ENCODE measurements around the gene ZFP90.
"Not testable (repeated sequence)": the region's sequence is repeated elsewhere in the genome, so short reads cannot be mapped to it uniquely, and the experiment has no call there.

Gene ZFP90

DNA sequence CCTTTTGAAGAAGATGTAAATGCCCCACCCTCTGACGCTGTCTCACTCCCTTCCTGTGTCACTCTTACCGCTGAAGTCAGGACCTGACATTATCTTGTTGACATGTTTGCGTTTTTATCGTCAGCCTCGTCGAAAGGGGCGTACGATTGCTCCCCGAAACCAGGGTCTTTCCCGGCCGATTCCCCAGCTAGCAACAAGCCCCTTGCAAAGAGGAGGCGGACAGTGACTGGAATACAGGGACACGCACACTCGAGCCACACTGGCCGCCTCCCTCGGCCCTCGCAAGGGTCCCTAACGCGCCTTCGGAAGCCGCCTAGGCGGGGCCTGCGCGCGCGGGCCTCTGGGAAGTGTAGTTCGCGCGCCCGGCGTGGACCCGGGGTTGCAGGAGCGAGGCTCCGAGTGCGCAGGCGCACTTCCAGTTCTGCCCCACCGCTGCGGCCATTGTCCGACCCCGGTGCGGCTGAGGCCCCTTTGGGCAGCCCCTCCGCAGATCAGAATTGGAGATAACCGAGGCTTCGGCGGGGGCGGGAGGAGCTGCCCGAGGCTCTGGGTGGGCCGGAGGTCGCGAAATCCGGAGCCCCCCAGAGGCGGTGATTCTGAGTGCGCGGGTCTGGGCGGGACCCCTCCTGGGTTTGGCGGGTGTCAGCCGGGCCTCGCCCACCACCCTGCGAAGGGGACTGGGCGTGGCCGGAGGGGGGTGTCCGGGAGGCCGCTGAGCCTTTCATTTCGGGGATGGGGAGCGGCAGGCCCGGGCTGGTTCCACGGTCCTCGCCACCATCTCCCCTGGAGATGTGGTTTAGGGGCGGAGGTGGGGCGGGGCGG is at the start of gene ZFP90:
Gene ZFP90 (plus strand): TSS at position 412 of the 822 bp plus-strand sequence. CDS start 502 bp downstream, outside the sequence.
- H3K9me3 ChIP-seq (ENCODE audit: low read depth, low read length), result no peaks in the 10 kb centered on the region
- H3K4me3 ChIP-seq, result peak within 1 kb of the TSS; percentile 83
- no peaks in the 10 kb centered on the region; the same call in 1 of the 2 replicates for H3K36me3 ChIP-seq (ENCODE audit: insufficient read depth, low read length)
- no peak for DNase-seq (ENCODE audit: low read depth, low spot score)
- H3K9ac ChIP-seq (ENCODE audit: insufficient read length), result peak within 1 kb of the TSS; percentile 70
- TF ChIP-seq EZH2 (IDR thresholded peaks at IDR 0.05) (no peak), POLR2AphosphoS5 (IDR thresholded peaks at IDR 0.05; ENCODE audit: borderline replicate concordance, low read depth, low read length) (peak; percentile 67), FOXP2 (optimal IDR thresholded peaks at IDR 0.05; ENCODE audit: control extremely low read depth, extremely low read length, insufficient read depth) (no peak)
- H3K27ac ChIP-seq, result no peak within 1 kb of the TSS

DNA sequence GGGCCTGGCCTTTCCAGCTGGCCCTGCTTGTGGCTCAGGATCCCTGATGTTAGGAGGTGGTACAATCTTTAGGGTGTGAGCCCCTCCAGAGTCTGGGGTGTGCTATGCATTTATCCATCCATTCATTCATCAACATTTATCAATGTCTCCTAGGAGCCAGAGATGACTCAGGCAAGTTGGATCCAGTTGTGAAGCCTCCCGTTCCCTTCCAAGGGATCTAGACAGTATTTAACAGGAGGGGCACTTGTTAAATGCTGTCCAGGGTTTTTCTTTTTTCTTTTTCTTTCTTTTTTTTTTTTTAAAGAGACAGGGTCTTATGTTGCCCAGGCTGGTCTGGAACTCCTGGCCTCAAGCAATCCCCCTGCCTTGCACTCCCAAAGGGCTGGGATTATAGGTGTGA is 48.7 kb upstream of the ZFP90 start:
- H3K9ac ChIP-seq (ENCODE audit: insufficient read length), result no peak overlapping the region
- no peak overlapping the region for H3K4me3 ChIP-seq
- H3K27ac ChIP-seq, result no peak overlapping the region
- no peak for DNase-seq (ENCODE audit: low read depth, low spot score)
- H3K9me3 ChIP-seq (ENCODE audit: low read depth, low read length), result no peaks in the 10 kb centered on the region
- TF ChIP-seq POLR2AphosphoS5 (IDR thresholded peaks at IDR 0.05; ENCODE audit: borderline replicate concordance, low read depth, low read length) (no peak), FOXP2 (optimal IDR thresholded peaks at IDR 0.05; ENCODE audit: control extremely low read depth, extremely low read length, insufficient read depth) (no peak), EZH2 (IDR thresholded peaks at IDR 0.05) (no peak)
- H3K36me3 ChIP-seq (ENCODE audit: insufficient read depth, low read length), result no peaks in the 10 kb centered on the region

DNA sequence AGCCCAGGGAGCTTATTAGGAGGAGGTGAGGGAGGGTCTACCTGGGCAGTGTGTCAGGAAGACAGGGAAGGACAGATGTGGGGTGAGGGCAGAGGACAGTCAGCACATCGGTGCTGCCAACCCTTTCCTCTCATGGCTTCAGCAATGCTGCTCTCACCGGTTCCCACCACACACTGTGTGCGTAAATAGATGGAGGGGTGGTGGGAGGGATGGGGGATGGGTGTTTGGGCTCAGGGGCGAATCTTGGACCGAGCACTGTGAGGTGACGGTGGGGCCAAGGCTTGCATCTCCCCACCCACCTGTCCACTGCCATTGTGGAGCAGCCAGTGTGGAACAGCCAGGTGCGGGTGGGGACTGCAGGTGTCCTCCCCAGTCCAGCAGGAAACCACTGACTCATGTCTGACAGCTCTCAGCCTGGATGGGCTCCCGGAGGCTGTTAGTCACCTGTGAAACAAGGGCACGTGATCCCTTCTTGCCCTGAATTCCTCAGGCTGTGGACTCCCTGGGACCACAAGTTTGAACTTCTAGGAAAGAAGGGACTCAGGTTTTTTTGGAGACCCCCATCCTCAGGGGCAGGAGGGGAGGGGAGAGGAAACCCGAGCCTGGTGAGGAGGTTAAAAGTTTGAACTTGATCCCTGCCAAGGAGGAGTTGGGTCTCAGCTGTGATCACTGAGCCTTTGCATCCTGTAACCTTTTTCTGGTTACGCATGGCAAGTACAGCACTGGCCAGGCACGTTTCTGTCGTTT is 48.1 kb upstream of the ZFP90 start:
- no peaks in the 10 kb centered on the region for H3K36me3 ChIP-seq (ENCODE audit: insufficient read depth, low read length)
- H3K4me3 ChIP-seq, result no peak overlapping the region
- no peak overlapping the region for H3K9ac ChIP-seq (ENCODE audit: insufficient read length)
- no peak overlapping the region for H3K27ac ChIP-seq
- TF ChIP-seq POLR2AphosphoS5 (IDR thresholded peaks at IDR 0.05; ENCODE audit: borderline replicate concordance, low read depth, low read length) (no peak), FOXP2 (optimal IDR thresholded peaks at IDR 0.05; ENCODE audit: control extremely low read depth, extremely low read length, insufficient read depth) (no peak), EZH2 (IDR thresholded peaks at IDR 0.05) (no peak)
- no peaks in the 10 kb centered on the region for H3K9me3 ChIP-seq (ENCODE audit: low read depth, low read length)
- DNase-seq (ENCODE audit: low read depth, low spot score), result no peak

DNA sequence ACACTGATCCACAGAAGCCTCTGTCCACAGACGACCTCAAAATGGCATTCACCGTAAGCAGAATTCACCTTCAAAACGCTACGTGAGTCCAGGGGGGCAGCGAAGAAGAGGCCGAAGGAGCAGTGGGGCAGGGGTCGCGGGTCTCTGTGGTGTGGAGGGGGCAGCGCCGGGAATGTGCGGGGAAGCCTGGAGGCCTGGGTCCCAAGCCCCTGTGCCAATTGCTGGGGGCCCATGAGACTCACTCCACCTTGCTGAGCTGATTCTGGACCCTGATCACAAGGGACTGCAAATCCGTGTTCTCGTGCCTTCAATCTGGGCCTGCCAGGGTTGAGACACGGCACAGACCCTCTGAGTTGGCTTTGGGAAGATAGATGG is 47.5 kb upstream of the ZFP90 start:
- Histone ChIP-seq H3K9ac (ENCODE audit: insufficient read length) (no peak overlapping the region), H3K4me3 (no peak overlapping the region), H3K27ac (no peak overlapping the region), H3K36me3 (ENCODE audit: insufficient read depth, low read length) (no peaks in the 10 kb centered on the region), H3K9me3 (ENCODE audit: low read depth, low read length) (no peaks in the 10 kb centered on the region)
- DNase-seq (ENCODE audit: low read depth, low spot score), result no peak
- TF ChIP-seq POLR2AphosphoS5 (IDR thresholded peaks at IDR 0.05; ENCODE audit: borderline replicate concordance, low read depth, low read length), result no peak
- no peak for TF ChIP-seq EZH2 (IDR thresholded peaks at IDR 0.05)

DNA sequence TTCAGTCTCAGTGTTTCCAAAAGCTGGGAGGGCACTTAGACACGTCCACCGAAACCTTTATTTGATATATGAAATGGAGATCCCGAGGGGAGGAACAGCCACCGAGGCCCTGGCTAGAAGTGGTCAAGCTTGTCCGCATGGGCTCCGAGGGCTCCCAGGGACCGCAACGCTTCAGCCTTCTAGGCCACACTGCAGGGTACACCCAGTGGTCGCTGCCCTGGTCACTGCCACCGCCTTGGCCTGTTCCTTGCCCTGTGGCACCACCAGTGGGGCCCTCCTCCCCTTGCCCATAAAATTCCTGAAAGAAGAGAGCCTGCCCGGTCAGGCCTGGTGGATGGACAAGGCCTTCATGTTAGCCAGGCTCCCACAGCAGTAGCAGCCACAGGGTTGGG is 46.9 kb upstream of the ZFP90 start:
- DNase-seq (ENCODE audit: low read depth, low spot score), result no peak
- Histone ChIP-seq H3K36me3 (ENCODE audit: insufficient read depth, low read length) (no peaks in the 10 kb centered on the region), H3K4me3 (no peak overlapping the region), H3K9me3 (ENCODE audit: low read depth, low read length) (no peaks in the 10 kb centered on the region), H3K27ac (no peak overlapping the region), H3K9ac (ENCODE audit: insufficient read length) (no peak overlapping the region)
- no peak for TF ChIP-seq FOXP2 (optimal IDR thresholded peaks at IDR 0.05; ENCODE audit: control extremely low read depth, extremely low read length, insufficient read depth)
- no peak for TF ChIP-seq POLR2AphosphoS5 (IDR thresholded peaks at IDR 0.05; ENCODE audit: borderline replicate concordance, low read depth, low read length)
- TF ChIP-seq EZH2 (IDR thresholded peaks at IDR 0.05), result no peak

- no peak for TF ChIP-seq EZH2 (IDR thresholded peaks at IDR 0.05)
- no peak for TF ChIP-seq POLR2AphosphoS5 (IDR thresholded peaks at IDR 0.05; ENCODE audit: borderline replicate concordance, low read depth, low read length)
- H3K36me3 ChIP-seq (ENCODE audit: insufficient read depth, low read length), result no peaks in the 10 kb centered on the region
- H3K4me3 ChIP-seq, result no peak overlapping the region
- H3K9me3 ChIP-seq (ENCODE audit: low read depth, low read length), result no peaks in the 10 kb centered on the region
- no peak overlapping the region for H3K27ac ChIP-seq
- no peak overlapping the region for H3K9ac ChIP-seq (ENCODE audit: insufficient read length)
- DNase-seq (ENCODE audit: low read depth, low spot score), result no peak
Observed at GRCh38 chr16:68492543-68493411, 46.3 kb upstream of the ZFP90 start.

- Histone ChIP-seq H3K36me3 (ENCODE audit: insufficient read depth, low read length) (no peaks in the 10 kb centered on the region), H3K4me3 (no peak overlapping the region), H3K9me3 (ENCODE audit: low read depth, low read length) (no peaks in the 10 kb centered on the region), H3K27ac (no peak overlapping the region), H3K9ac (ENCODE audit: insufficient read length) (no peak overlapping the region)
- no peak for DNase-seq (ENCODE audit: low read depth, low spot score)
- TF ChIP-seq EZH2 (IDR thresholded peaks at IDR 0.05) (no peak), POLR2AphosphoS5 (IDR thresholded peaks at IDR 0.05; ENCODE audit: borderline replicate concordance, low read depth, low read length) (no peak), FOXP2 (optimal IDR thresholded peaks at IDR 0.05; ENCODE audit: control extremely low read depth, extremely low read length, insufficient read depth) (no peak)
Observed at GRCh38 chr16:68493412-68494070, 45.5 kb upstream of the ZFP90 start.

GRCh38 chr16:68494261-68494660 is 44.8 kb upstream of the ZFP90 start:
- H3K9me3 ChIP-seq (ENCODE audit: low read depth, low read length); H3K9ac ChIP-seq (ENCODE audit: insufficient read length); H3K27ac ChIP-seq; H3K4me3 ChIP-seq; DNase-seq (ENCODE audit: low read depth, low spot score); H3K36me3 ChIP-seq (ENCODE audit: insufficient read depth, low read length): not testable (repeated sequence)
